ENCODE data around the gene DEF6.

DNA sequence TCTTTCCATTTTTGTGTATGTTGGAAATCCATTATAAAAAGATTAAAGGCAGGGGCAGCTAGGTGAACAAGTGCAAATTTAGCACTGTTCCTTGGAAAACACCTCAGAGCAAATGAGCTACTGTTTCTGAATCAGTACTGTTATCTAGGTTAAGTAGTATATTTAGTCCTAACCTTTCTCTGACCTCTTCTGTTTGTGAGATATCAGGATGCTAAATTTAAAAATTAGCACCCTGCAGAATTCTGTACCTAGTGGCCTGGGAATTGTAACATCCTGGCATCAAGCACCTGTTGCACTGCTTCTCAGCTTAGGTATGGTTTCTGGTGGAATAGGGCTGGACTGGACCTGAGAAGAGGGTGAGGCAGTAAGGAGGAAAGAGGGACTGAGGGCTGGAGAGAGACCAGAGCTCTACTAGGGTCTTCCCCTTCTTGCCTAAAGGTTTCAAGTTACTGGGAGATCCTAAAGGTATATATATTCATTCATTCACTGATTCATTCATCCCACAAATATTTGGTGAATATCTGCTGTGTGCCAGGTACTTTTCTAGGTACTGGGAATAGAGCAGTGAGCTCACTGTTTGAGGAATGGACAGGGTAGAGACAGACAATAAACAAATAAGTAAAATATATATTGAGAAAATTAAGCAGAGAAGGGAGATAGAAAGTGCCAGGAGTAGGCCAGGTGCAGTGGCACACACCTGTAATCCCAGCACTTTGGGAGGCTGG is 32.9 kb upstream of the DEF6 start:
- TF ChIP-seq GABPA (IDR thresholded peaks at IDR 0.05 in 1 of 2, conservative IDR thresholded peaks at IDR 0.05 in 1 of 2) (no peak), EGR1 (IDR thresholded peaks at IDR 0.05; ENCODE audit: low read depth in 2 of 2) (no peak), RAD21 (IDR thresholded peaks at IDR 0.05) (no peak), JUND (IDR thresholded peaks at IDR 0.05) (no peak), TAF1 (conservative IDR thresholded peaks at IDR 0.05) (no peak), YY1 (IDR thresholded peaks at IDR 0.05) (no peak)
- TF ChIP-seq, protein P1, sequence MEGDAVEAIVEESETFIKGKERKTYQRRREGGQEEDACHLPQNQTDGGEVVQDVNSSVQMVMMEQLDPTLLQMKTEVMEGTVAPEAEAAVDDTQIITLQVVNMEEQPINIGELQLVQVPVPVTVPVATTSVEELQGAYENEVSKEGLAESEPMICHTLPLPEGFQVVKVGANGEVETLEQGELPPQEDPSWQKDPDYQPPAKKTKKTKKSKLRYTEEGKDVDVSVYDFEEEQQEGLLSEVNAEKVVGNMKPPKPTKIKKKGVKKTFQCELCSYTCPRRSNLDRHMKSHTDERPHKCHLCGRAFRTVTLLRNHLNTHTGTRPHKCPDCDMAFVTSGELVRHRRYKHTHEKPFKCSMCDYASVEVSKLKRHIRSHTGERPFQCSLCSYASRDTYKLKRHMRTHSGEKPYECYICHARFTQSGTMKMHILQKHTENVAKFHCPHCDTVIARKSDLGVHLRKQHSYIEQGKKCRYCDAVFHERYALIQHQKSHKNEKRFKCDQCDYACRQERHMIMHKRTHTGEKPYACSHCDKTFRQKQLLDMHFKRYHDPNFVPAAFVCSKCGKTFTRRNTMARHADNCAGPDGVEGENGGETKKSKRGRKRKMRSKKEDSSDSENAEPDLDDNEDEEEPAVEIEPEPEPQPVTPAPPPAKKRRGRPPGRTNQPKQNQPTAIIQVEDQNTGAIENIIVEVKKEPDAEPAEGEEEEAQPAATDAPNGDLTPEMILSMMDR (IDR thresholded peaks at IDR 0.05; ENCODE audit: low read depth, low read length, missing input control): no peak
- TF ChIP-seq, protein P2, sequence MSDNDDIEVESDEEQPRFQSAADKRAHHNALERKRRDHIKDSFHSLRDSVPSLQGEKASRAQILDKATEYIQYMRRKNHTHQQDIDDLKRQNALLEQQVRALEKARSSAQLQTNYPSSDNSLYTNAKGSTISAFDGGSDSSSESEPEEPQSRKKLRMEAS (IDR thresholded peaks at IDR 0.05): no peak
- TF ChIP-seq, protein P3, sequence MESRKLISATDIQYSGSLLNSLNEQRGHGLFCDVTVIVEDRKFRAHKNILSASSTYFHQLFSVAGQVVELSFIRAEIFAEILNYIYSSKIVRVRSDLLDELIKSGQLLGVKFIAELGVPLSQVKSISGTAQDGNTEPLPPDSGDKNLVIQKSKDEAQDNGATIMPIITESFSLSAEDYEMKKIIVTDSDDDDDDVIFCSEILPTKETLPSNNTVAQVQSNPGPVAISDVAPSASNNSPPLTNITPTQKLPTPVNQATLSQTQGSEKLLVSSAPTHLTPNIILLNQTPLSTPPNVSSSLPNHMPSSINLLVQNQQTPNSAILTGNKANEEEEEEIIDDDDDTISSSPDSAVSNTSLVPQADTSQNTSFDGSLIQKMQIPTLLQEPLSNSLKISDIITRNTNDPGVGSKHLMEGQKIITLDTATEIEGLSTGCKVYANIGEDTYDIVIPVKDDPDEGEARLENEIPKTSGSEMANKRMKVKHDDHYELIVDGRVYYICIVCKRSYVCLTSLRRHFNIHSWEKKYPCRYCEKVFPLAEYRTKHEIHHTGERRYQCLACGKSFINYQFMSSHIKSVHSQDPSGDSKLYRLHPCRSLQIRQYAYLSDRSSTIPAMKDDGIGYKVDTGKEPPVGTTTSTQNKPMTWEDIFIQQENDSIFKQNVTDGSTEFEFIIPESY (IDR thresholded peaks at IDR 0.05): no peak

Measured in liver (tissue), 3 donors.